BLaER1 treated with 17β-estradiol and CSF1 and Interleukin-3, amounts not matched to agents 10 nM and 100 nM (cell line): ENCODE measurements around the gene ITPR1.

ENCODE experiments used
- H3K27ac ChIP-seq, 11 experiments: shearing (Covaris generic); formaldehyde crosslinking; 2 replicates each; pipeline ENCODE4 v1.8.1; 2022
- H3K27me3 ChIP-seq, 11 experiments: shearing (Covaris generic); formaldehyde crosslinking; 2 replicates each; pipeline ENCODE4 v1.8.1; 2022
- H3K36me3 ChIP-seq, 11 experiments: shearing (Covaris generic); formaldehyde crosslinking; 2 replicates each; pipeline ENCODE4 v1.8.1; 2022
- H3K4me1 ChIP-seq, 10 experiments: shearing (Covaris generic); formaldehyde crosslinking; 2 replicates each; pipeline ENCODE4 v1.8.1; 2022
- H3K4me2 ChIP-seq, 11 experiments: shearing (Covaris generic); formaldehyde crosslinking; 2 replicates each; pipeline ENCODE4 v1.8.1; 2022
- H3K4me3 ChIP-seq, 10 experiments: shearing (Covaris generic); formaldehyde crosslinking; 2 replicates each; pipeline ENCODE4 v1.8.1; 2022
- H3K9ac ChIP-seq, 11 experiments: shearing (Covaris generic); formaldehyde crosslinking; 2 replicates each; pipeline ENCODE4 v1.8.1; 2022
- H3K9me3 ChIP-seq, 11 experiments: shearing (Covaris generic); formaldehyde crosslinking; replicated peaks in 1 of 11; 2 replicates each; pipeline ENCODE4 v1.8.1; 2022
- H4K20me1 ChIP-seq, 11 experiments: shearing (Covaris generic); formaldehyde crosslinking; 2 replicates each; pipeline ENCODE4 v1.8.1; 2022
- Cebpa-rat ChIP-seq, 11 experiments: shearing (Covaris generic); IDR thresholded peaks; 2 replicates each; pipeline ENCODE4 v1.8.1; 2022

ITPR1 gene

DNA sequence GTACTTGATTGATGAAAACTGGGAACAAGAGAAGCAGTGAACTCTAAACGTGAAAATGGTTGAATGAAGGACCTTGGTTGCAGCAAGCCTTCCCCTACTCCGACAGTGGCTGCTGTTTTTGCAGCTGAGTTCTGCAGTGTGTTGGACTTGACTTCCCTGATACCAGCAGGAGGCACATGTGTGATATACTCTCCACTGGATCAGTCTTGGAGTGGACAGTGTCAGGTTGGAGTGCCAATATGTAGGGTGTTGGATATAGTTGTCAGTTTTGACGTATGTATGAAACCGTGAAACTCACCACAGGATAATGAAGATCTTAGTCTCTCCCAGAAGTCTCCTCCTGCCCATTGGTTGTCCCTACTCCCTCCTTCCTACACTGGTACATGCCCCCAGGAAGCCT, 106.5 kb downstream of the ITPR1 start:
- no peak for TF ChIP-seq Cebpa-rat (IDR thresholded peaks at IDR 0.05)
- H4K20me1 ChIP-seq = peaks cover 0 to 77% (median 0%) of the 10 kb centered on the region in 11 experiments; a peak in 7 of 22 replicates
- H3K36me3 ChIP-seq = no peaks in the 10 kb centered on the region
- no peaks in the 10 kb centered on the region; a peak in 2 of 20 replicates for H3K4me1 ChIP-seq
- no peak overlapping the region for H3K4me2 ChIP-seq
- peaks cover 0 to 8% (median 0%) of the 10 kb centered on the region in 11 experiments; a peak in 1 of 22 replicates for H3K9me3 ChIP-seq
- H3K27me3 ChIP-seq = no peaks in the 10 kb centered on the region
- no peak overlapping the region for H3K27ac ChIP-seq
- no peak overlapping the region for H3K4me3 ChIP-seq
- H3K9ac ChIP-seq = no peak overlapping the region

GRCh38 chr3:4600493-4600892, 107.3 kb downstream of the ITPR1 start:
- H3K4me2 ChIP-seq = no peak overlapping the region; a peak in 1 of 22 replicates
- peaks cover 0 to 78% (median 0%) of the 10 kb centered on the region in 11 experiments; a peak in 7 of 22 replicates for H4K20me1 ChIP-seq
- H3K27ac ChIP-seq = no peak overlapping the region
- H3K4me1 ChIP-seq = no peaks in the 10 kb centered on the region; a peak in 2 of 20 replicates
- H3K27me3 ChIP-seq = no peaks in the 10 kb centered on the region
- H3K36me3 ChIP-seq = no peaks in the 10 kb centered on the region
- H3K9ac ChIP-seq = no peak overlapping the region
- peaks cover 0 to 8% (median 0%) of the 10 kb centered on the region in 11 experiments; a peak in 1 of 22 replicates for H3K9me3 ChIP-seq
- no peak for TF ChIP-seq Cebpa-rat (IDR thresholded peaks at IDR 0.05)
- H3K4me3 ChIP-seq = no peak overlapping the region

GRCh38 chr3:4601892-4602291, 108.7 kb downstream of the ITPR1 start:
- peaks cover 0 to 8% (median 0%) of the 10 kb centered on the region in 11 experiments; a peak in 1 of 22 replicates for H3K9me3 ChIP-seq
- no peak for TF ChIP-seq Cebpa-rat (IDR thresholded peaks at IDR 0.05)
- H3K4me3 ChIP-seq = no peak overlapping the region
- no peaks in the 10 kb centered on the region; a peak in 2 of 20 replicates for H3K4me1 ChIP-seq
- no peak overlapping the region for H3K9ac ChIP-seq
- H4K20me1 ChIP-seq = peaks cover 0 to 78% (median 0%) of the 10 kb centered on the region in 11 experiments; a peak in 7 of 22 replicates
- no peaks in the 10 kb centered on the region for H3K36me3 ChIP-seq
- H3K27me3 ChIP-seq = no peaks in the 10 kb centered on the region
- no peak overlapping the region for H3K27ac ChIP-seq
- no peak overlapping the region for H3K4me2 ChIP-seq

DNA sequence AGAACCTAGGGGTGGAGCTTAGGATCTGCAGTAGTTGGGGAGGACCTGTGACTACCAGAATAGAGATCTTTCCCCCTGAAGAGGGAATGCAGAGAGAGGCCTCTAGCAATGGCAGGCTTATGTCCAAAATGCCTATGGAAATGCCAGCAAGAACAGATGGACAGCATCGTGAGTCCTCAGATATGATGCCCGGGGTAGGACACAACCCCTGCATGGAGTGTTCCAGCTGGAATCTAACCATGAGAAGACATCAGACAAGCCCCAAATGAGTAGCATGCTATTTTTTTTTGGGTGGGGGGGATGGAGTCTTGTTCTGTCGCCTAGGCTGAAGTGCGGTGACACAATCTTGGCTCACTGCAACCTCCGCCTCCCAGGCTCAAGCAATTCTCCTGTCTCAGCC, 111.5 kb downstream of the ITPR1 start:
- no peak overlapping the region for H3K27ac ChIP-seq
- H3K36me3 ChIP-seq = no peaks in the 10 kb centered on the region
- H4K20me1 ChIP-seq = peaks cover 0 to 72% (median 0%) of the 10 kb centered on the region in 11 experiments; a peak in 6 of 22 replicates
- no peaks in the 10 kb centered on the region; a peak in 2 of 20 replicates for H3K4me1 ChIP-seq
- no peak overlapping the region for H3K4me3 ChIP-seq
- no peak overlapping the region for H3K4me2 ChIP-seq
- H3K9ac ChIP-seq = no peak overlapping the region
- H3K27me3 ChIP-seq = no peaks in the 10 kb centered on the region
- peaks cover 0 to 8% (median 0%) of the 10 kb centered on the region in 11 experiments; a peak in 1 of 22 replicates for H3K9me3 ChIP-seq
- no peak for TF ChIP-seq Cebpa-rat (IDR thresholded peaks at IDR 0.05)

DNA sequence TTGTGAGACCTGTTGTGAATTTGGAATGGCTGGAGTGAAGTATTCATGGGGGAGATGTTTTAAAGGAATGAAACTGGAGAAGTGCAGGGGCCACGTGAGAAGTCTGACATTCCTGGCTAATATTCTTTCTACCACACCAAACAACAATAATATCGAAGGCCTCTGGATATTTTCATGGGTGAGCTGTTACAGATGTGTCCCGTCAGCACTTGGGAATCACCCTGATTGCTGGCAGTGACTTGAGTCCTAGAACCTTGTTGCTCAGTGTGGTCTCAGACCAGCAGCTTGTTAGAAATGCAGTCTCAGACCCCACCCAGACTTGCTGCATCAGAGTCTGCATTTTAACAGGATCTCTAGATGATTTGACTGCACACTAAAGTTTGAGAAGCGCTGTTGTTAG, 113.8 kb downstream of the ITPR1 start:
- no peak overlapping the region for H3K9ac ChIP-seq

GRCh38 chr3:4613366-4613765, 120.2 kb downstream of the ITPR1 start:
- Histone ChIP-seq H3K4me2 (no peak overlapping the region), H3K27me3 (no peaks in the 10 kb centered on the region), H3K9me3 (no peaks in the 10 kb centered on the region), H3K4me3 (no peak overlapping the region), H4K20me1 (peaks cover 0 to 39% (median 0%) of the 10 kb centered on the region in 11 experiments; a peak in 5 of 22 replicates), H3K9ac (no peak overlapping the region), H3K4me1 (peaks cover 0 to 3% (median 0%) of the 10 kb centered on the region in 10 experiments; a peak in 1 of 20 replicates), H3K27ac (no peak overlapping the region), H3K36me3 (peaks cover 0 to 5% (median 0%) of the 10 kb centered on the region in 11 experiments; a peak in 1 of 22 replicates)
- TF ChIP-seq Cebpa-rat (IDR thresholded peaks at IDR 0.05) = no peak

More for the DNA sequence above, 113.8 kb downstream of the ITPR1 start:
- Histone ChIP-seq H4K20me1 (peaks cover 0 to 69% (median 0%) of the 10 kb centered on the region in 11 experiments; a peak in 6 of 22 replicates), H3K4me2 (no peak overlapping the region), H3K27me3 (no peaks in the 10 kb centered on the region), H3K4me3 (no peak overlapping the region), H3K9me3 (peaks cover 0 to 8% (median 0%) of the 10 kb centered on the region in 11 experiments; a peak in 1 of 22 replicates), H3K36me3 (no peaks in the 10 kb centered on the region), H3K4me1 (no peaks in the 10 kb centered on the region), H3K27ac (no peak overlapping the region)
- no peak for TF ChIP-seq Cebpa-rat (IDR thresholded peaks at IDR 0.05)

GRCh38 chr3:4614070-4614469, 120.9 kb downstream of the ITPR1 start:
- Histone ChIP-seq H3K27ac (no peak overlapping the region), H3K36me3 (peaks cover 0 to 5% (median 0%) of the 10 kb centered on the region in 11 experiments; a peak in 1 of 22 replicates), H3K9me3 (no peaks in the 10 kb centered on the region), H3K4me2 (no peak overlapping the region), H4K20me1 (peaks cover 0 to 44% (median 0%) of the 10 kb centered on the region in 11 experiments; a peak in 5 of 22 replicates), H3K4me3 (no peak overlapping the region), H3K27me3 (no peaks in the 10 kb centered on the region), H3K4me1 (peaks cover 0 to 3% (median 0%) of the 10 kb centered on the region in 10 experiments; a peak in 1 of 20 replicates), H3K9ac (no peak overlapping the region)
- TF ChIP-seq Cebpa-rat (IDR thresholded peaks at IDR 0.05) = no peak

DNA sequence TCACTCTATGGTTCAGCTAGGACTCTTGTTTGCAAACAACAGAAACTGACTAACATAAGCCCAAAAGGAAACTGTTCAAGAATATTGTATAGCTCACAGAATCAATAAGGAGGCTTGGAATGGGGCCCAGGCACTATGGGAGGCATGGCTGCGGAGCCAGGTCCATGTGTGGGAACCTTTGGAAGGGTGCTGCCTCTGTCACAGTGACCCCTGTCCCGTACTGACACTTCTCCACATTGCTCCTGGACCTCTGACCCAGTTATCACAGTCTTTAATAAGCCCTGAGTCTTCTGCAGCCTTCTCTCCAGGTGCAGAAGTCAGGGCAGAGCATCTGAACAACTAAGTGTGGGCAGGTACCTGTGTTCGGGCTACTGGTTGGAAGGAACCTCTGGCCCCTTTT, 121.8 kb downstream of the ITPR1 start:
- no peak for TF ChIP-seq Cebpa-rat (IDR thresholded peaks at IDR 0.05)
- Histone ChIP-seq H3K9me3 (no peaks in the 10 kb centered on the region), H3K36me3 (peaks cover 0 to 5% (median 0%) of the 10 kb centered on the region in 11 experiments; a peak in 1 of 22 replicates), H3K27me3 (no peaks in the 10 kb centered on the region), H3K4me1 (peaks cover 0 to 3% (median 0%) of the 10 kb centered on the region in 10 experiments; a peak in 1 of 20 replicates), H4K20me1 (peaks cover 0 to 37% (median 0%) of the 10 kb centered on the region in 11 experiments; a peak in 5 of 22 replicates), H3K4me2 (no peak overlapping the region), H3K9ac (no peak overlapping the region), H3K4me3 (no peak overlapping the region), H3K27ac (no peak overlapping the region)

GRCh38 chr3:4615750-4616149, 122.6 kb downstream of the ITPR1 start:
- peaks cover 0 to 5% (median 0%) of the 10 kb centered on the region in 11 experiments; a peak in 1 of 22 replicates for H3K36me3 ChIP-seq
- H3K4me3 ChIP-seq = no peak overlapping the region
- H4K20me1 ChIP-seq = peaks cover 0 to 39% (median 0%) of the 10 kb centered on the region in 11 experiments; a peak in 4 of 22 replicates
- H3K9ac ChIP-seq = no peak overlapping the region
- no peaks in the 10 kb centered on the region for H3K27me3 ChIP-seq
- H3K4me1 ChIP-seq = peaks cover 0 to 9% (median 0%) of the 10 kb centered on the region in 10 experiments; a peak in 5 of 20 replicates
- TF ChIP-seq Cebpa-rat (IDR thresholded peaks at IDR 0.05) = no peak
- no peak overlapping the region for H3K4me2 ChIP-seq
- no peak overlapping the region for H3K27ac ChIP-seq
- peaks cover 0 to 1% (median 0%) of the 10 kb centered on the region in 11 experiments; a peak in 3 of 22 replicates for H3K9me3 ChIP-seq
